Neural crest cell (in vitro differentiated cells): ENCODE data around the gene COL23A1. TPM values are rescaled to one million over a fixed set of nuclear protein-coding genes. Genes with fewer than 3 reads are reported as not detected.
A peak's percentile ranks its signal among the peaks of the same experiment; 100 is the strongest.

Experiments
- DNase-seq: peaks from one replicate; pipeline ENCODE4 v3.0.0; 2021; ENCODE audit warnings: low read depth, mixed read lengths, low spot score
- H3K27ac Mint-ChIP-seq: one replicate; pipeline ENCODE4 v1.8.0; 2021; ENCODE audit warnings: mild to moderate bottlenecking, mixed read lengths; ENCODE audit not compliant: unreplicated experiment
- H3K27me3 Mint-ChIP-seq: 2 replicates; pipeline ENCODE4 v1.8.0; 2021; ENCODE audit warnings: low read depth, mild to moderate bottlenecking, mixed read lengths
- H3K36me3 Mint-ChIP-seq: 2 replicates; pipeline ENCODE4 v1.8.0; 2021; ENCODE audit warnings: low read depth, mild to moderate bottlenecking, mixed read lengths
- H3K4me1 Mint-ChIP-seq: 2 replicates; pipeline ENCODE4 v1.8.0; 2021; ENCODE audit warnings: mixed read lengths
- H3K4me3 Mint-ChIP-seq: one replicate; pipeline ENCODE4 v1.8.0; 2021; ENCODE audit warnings: mild to moderate bottlenecking, mixed read lengths
- H3K9me3 Mint-ChIP-seq: 2 replicates; pipeline ENCODE4 v1.8.0; 2021; ENCODE audit warnings: mixed read lengths
- CTCF ChIP-seq: fragments of 200-600 bp; sonication (generic); conservative IDR thresholded peaks from 2 replicates; pipeline ENCODE4 v1.5.0; 2021; ENCODE audit warnings: antibody characterized with exemption, mild to moderate bottlenecking
- total RNA-seq: library from RNA; stranded (reverse); gene quantifications from 2 replicates; pipeline ENCODE4 v1.2.1, GENCODE V29; 2021

Gene COL23A1
- total RNA-seq, 1 donor from 2014 or later: 33.7 TPM

GRCh38 chr5:178563621-178564020, 26.6 kb downstream of the COL23A1 start:
- H3K9me3 Mint-ChIP-seq: no peaks in the 10 kb centered on the region
- H3K4me3 Mint-ChIP-seq: no peak overlapping the region
- H3K27ac Mint-ChIP-seq: no peak overlapping the region
- no peak for DNase-seq
- peaks cover 4% of the 10 kb centered on the region for H3K27me3 Mint-ChIP-seq
- TF ChIP-seq CTCF: no peak
- H3K36me3 Mint-ChIP-seq: peaks cover 7% of the 10 kb centered on the region
- peaks cover 38% of the 10 kb centered on the region for H3K4me1 Mint-ChIP-seq

- Mint-ChIP-seq H3K27me3 (peaks cover 4% of the 10 kb centered on the region), H3K9me3 (no peaks in the 10 kb centered on the region), H3K27ac (peak overlapping the region; percentile 68), H3K4me1 (peaks cover 38% of the 10 kb centered on the region), H3K36me3 (peaks cover 7% of the 10 kb centered on the region), H3K4me3 (no peak overlapping the region)
- no peak for TF ChIP-seq CTCF
- DNase-seq: no peak
These were observed 28.4 kb downstream of the COL23A1 start for GRCh38 chr5:178561746-178562264.

- H3K27me3 Mint-ChIP-seq: peaks cover 4% of the 10 kb centered on the region
- DNase-seq: no peak
- H3K4me1 Mint-ChIP-seq: peaks cover 41% of the 10 kb centered on the region
- peaks cover 8% of the 10 kb centered on the region for H3K36me3 Mint-ChIP-seq
- H3K9me3 Mint-ChIP-seq: no peaks in the 10 kb centered on the region
- H3K27ac Mint-ChIP-seq: peak overlapping the region; percentile 4
- TF ChIP-seq CTCF: no peak
- no peak overlapping the region for H3K4me3 Mint-ChIP-seq
These were observed 29.3 kb downstream of the COL23A1 start for GRCh38 chr5:178560911-178561310.

GRCh38 chr5:178557416-178557815, 32.8 kb downstream of the COL23A1 start:
- TF ChIP-seq CTCF: no peak
- Mint-ChIP-seq H3K9me3 (no peaks in the 10 kb centered on the region), H3K27me3 (peaks cover 4% of the 10 kb centered on the region), H3K36me3 (peaks cover 11% of the 10 kb centered on the region), H3K4me1 (peaks cover 32% of the 10 kb centered on the region), H3K4me3 (no peak overlapping the region), H3K27ac (no peak overlapping the region)
- DNase-seq: no peak

GRCh38 chr5:178555771-178556211, 34.4 kb downstream of the COL23A1 start:
- H3K27ac Mint-ChIP-seq: peak overlapping the region; percentile 37
- H3K9me3 Mint-ChIP-seq: no peaks in the 10 kb centered on the region
- peaks cover 6% of the 10 kb centered on the region for H3K27me3 Mint-ChIP-seq
- no peak for DNase-seq
- TF ChIP-seq CTCF: no peak
- H3K4me1 Mint-ChIP-seq: peaks cover 33% of the 10 kb centered on the region
- no peak overlapping the region for H3K4me3 Mint-ChIP-seq
- H3K36me3 Mint-ChIP-seq: peaks cover 11% of the 10 kb centered on the region
